K562 (cell line): Measurements from ENCODE around the gene PRR15L. TPM values are rescaled to one million over a fixed set of nuclear protein-coding genes. Genes with fewer than 3 reads are reported as not detected.

Experiments
- ATAC-seq: fragments of 200-7000 bp; cut with Tn5 transposase; 3 replicates; pipeline ENCODE4 v1.9.1; 2020; ENCODE audit warnings: moderate library complexity
- BruUV-seq: library from RNA; stranded (reverse); fragments of 400-500 nt; replicated peaks from 2 replicates; lab custom pipeline; 2021; lab: Mats Ljungman, UMichigan
- CTCF ChIA-PET: fragments of 300-600 bp; formaldehyde crosslinking; extraction: SDS; loops from one replicate; lab custom pipeline; 2021; ENCODE audit warnings: low intra/inter-chr PET ratio; lab: Yijun Ruan, JAX
- POLR2A ChIA-PET: fragments of 300-600, 350-650 bp; sonication (Branson Sonifier 250); formaldehyde crosslinking; extraction: SDS; loops from one replicate; lab custom pipeline; 2021; ENCODE audit warnings: antibody characterized with exemption, inconsistent platforms; lab: Yijun Ruan, JAX
- DNase-seq, 4 experiments: peaks; one replicate each; pipeline versions ENCODE4 v3.0.0 to v3.0.0-alpha.2; 2011 to 2018; ENCODE audit warnings: low spot score in 3 of 4, mixed read lengths in 3 of 4; ENCODE audit errors: extremely low read depth in 1 of 4
- FAIRE-seq: peaks from 2 replicates; lab custom pipeline; 2011; peaks lifted over from hg19 to GRCh38; lab: Jason Lieb, UNC
- H2AFZ ChIP-seq: 2 replicates; pipeline ENCODE4 v1.6.0; 2011; ENCODE audit warnings: low read depth, low read length, control low read depth, inconsistent platforms
- H3K27ac ChIP-seq: fragments of 200-600 bp; 3 replicates; pipeline ENCODE4 v1.8.0; 2011; ENCODE audit warnings: low read depth, mild to moderate bottlenecking, control low read depth, inconsistent platforms, low read length, moderate library complexity, mixed read lengths; ENCODE audit errors: extremely low read depth
- H3K27me3 ChIP-seq, 2 experiments: fragments of 300-600 bp in 1 of 2; 2 replicates in 1 of 2; 3 replicates in 1 of 2; pipeline versions ENCODE4 v1.6.0 to v1.8.0; 2011; ENCODE audit warnings: inconsistent platforms in 2 of 2, low read length in 2 of 2, mild to moderate bottlenecking in 1 of 2, mixed read lengths in 1 of 2, moderate library complexity in 1 of 2; ENCODE audit not compliant: control insufficient read depth in 2 of 2, insufficient read depth in 2 of 2
- H3K36me3 ChIP-seq: fragments of 300-600 bp; 3 replicates; pipeline ENCODE4 v1.8.0; 2011; ENCODE audit warnings: mild to moderate bottlenecking, low read length, inconsistent platforms; ENCODE audit not compliant: control insufficient read depth, insufficient read depth
- H3K4me1 ChIP-seq, 2 experiments: fragments of 200-600 bp in 1 of 2; replicated peaks in 1 of 2; 2 replicates in 1 of 2; 3 replicates in 1 of 2; pipeline versions ENCODE4 v1.5.1 to v1.8.0; 2011; ENCODE audit warnings: inconsistent platforms in 2 of 2, low read length in 2 of 2, mild to moderate bottlenecking in 1 of 2, mixed read lengths in 1 of 2, moderate library complexity in 1 of 2; ENCODE audit not compliant: control insufficient read depth in 2 of 2, insufficient read depth in 2 of 2
- H3K4me2 ChIP-seq: 2 replicates; pipeline ENCODE4 v1.6.1; 2011; ENCODE audit warnings: low read length, control low read depth, inconsistent platforms, mixed read lengths; ENCODE audit not compliant: insufficient read depth
- H3K4me3 ChIP-seq: fragments of 200-600 bp; sonication (generic), shearing (Covaris generic); 2 replicates; pipeline ENCODE4 v1.5.1; 2016; ENCODE audit warnings: control low read depth, inconsistent platforms
- H3K79me2 ChIP-seq: fragments of 200-600 bp; 3 replicates; pipeline ENCODE4 v1.8.0; 2011; ENCODE audit warnings: low read length, inconsistent platforms; ENCODE audit not compliant: control insufficient read depth, insufficient read depth
- H3K9ac ChIP-seq, 2 experiments: 2 replicates each; pipeline versions ENCODE4 v1.6.0 to v1.6.1; 2011; ENCODE audit warnings: low read depth in 2 of 2, low read length in 2 of 2, control low read depth in 1 of 2, inconsistent platforms in 1 of 2, mild to moderate bottlenecking in 1 of 2, mixed read lengths in 1 of 2; ENCODE audit not compliant: insufficient read depth in 1 of 2
- H3K9me1 ChIP-seq: one replicate; pipeline ENCODE4 v1.6.0; 2011; ENCODE audit warnings: inconsistent platforms, mild to moderate bottlenecking, low read length, moderate library complexity; ENCODE audit not compliant: control insufficient read depth, insufficient read depth
- H3K9me3 ChIP-seq: replicated peaks from 2 replicates; pipeline ENCODE4 v1.5.1; 2011; ENCODE audit warnings: low read depth, low read length, inconsistent platforms; ENCODE audit not compliant: control insufficient read depth, insufficient read depth
- H4K20me1 ChIP-seq: replicated peaks from 2 replicates; pipeline ENCODE4 v1.6.1; 2011; ENCODE audit warnings: low read length, inconsistent platforms, mixed read lengths; ENCODE audit not compliant: control insufficient read depth, insufficient read depth
- AFF1 ChIP-seq, 2 experiments: fragments of 450-650 bp; IDR thresholded peaks; 2 replicates each; pipeline ENCODE4 v1.6.1; 2018; ENCODE audit warnings: mild to moderate bottlenecking in 2 of 2, low read depth in 1 of 2; ENCODE audit not compliant: partially characterized antibody in 2 of 2
- ASH1L ChIP-seq: fragments of 450-650 bp; IDR thresholded peaks from 2 replicates; pipeline ENCODE4 v1.6.1; 2018; ENCODE audit warnings: borderline replicate concordance, mild to moderate bottlenecking, low read depth; ENCODE audit not compliant: partially characterized antibody
- CBX2 ChIP-seq: fragments of 200-600 bp; sonication (generic); IDR thresholded peaks from one replicate; pipeline ENCODE4 v1.6.1; 2012; ENCODE audit warnings: mild to moderate bottlenecking, low read length, inconsistent platforms; ENCODE audit not compliant: insufficient read depth, poor library complexity, severe bottlenecking
- CHD2 ChIP-seq: IDR thresholded peaks from 2 replicates; pipeline ENCODE4 v1.6.1; 2011; ENCODE audit warnings: low read depth, low read length
- CREB1 ChIP-seq, 2 experiments: sonication (generic) in 1 of 2; formaldehyde crosslinking in 1 of 2; IDR thresholded peaks; 2 replicates each; pipeline versions ENCODE4 v1.6.1 to v1.8.0; 2012 to 2022; ENCODE audit warnings: inconsistent platforms in 1 of 2, mild to moderate bottlenecking in 1 of 2, missing genetic modification reagents in 1 of 2, moderate library complexity in 1 of 2
- GABPA ChIP-seq: fragments of 200-800 bp; sonication (Bioruptor generic); conservative IDR thresholded peaks from 2 replicates; pipeline ENCODE4 v1.6.1; 2016; ENCODE audit warnings: low read depth, missing genetic modification characterization, missing compliant biosample characterization
- GATAD2A ChIP-seq: fragments of 450-650 bp; IDR thresholded peaks from 2 replicates; pipeline ENCODE4 v1.6.1; 2017
- GTF2E2 ChIP-seq: fragments of 200-800 bp; sonication (Bioruptor generic); IDR thresholded peaks from 2 replicates; pipeline ENCODE4 v1.6.1; 2016; ENCODE audit warnings: missing genetic modification characterization, missing compliant biosample characterization
- HNRNPUL1 ChIP-seq: fragments of 200-400 bp; formaldehyde crosslinking; IDR thresholded peaks from 2 replicates; pipeline ENCODE4 v1.6.1; 2017; ENCODE audit warnings: low read length
- L3MBTL2 ChIP-seq: fragments of 450-650 bp; IDR thresholded peaks from 2 replicates; pipeline ENCODE4 v1.6.1; 2016; ENCODE audit warnings: mild to moderate bottlenecking, moderate library complexity
- NCOR1 ChIP-seq: fragments of 450-650 bp; IDR thresholded peaks from 2 replicates; pipeline ENCODE4 v1.6.1; 2016; ENCODE audit warnings: mild to moderate bottlenecking, moderate library complexity
- PCBP1 ChIP-seq: fragments of 200-400 bp; formaldehyde crosslinking; IDR thresholded peaks from 2 replicates; pipeline ENCODE4 v1.6.1; 2018; ENCODE audit warnings: mild to moderate bottlenecking, low read depth, low read length; ENCODE audit not compliant: poor library complexity, severe bottlenecking
- PRMT5 ChIP-seq: sonication (generic); formaldehyde crosslinking; IDR thresholded peaks from 2 replicates; pipeline ENCODE4 v1.5.0; 2020; ENCODE audit warnings: missing genetic modification reagents
- SP1 ChIP-seq: sonication (generic); formaldehyde crosslinking; IDR thresholded peaks from 2 replicates; pipeline ENCODE4 v1.8.1; 2022; ENCODE audit warnings: mild to moderate bottlenecking, missing genetic modification reagents
- TEAD1 ChIP-seq, 2 experiments: fragments of 450-650 bp in 1 of 2; sonication (generic) in 1 of 2; formaldehyde crosslinking; IDR thresholded peaks; 2 replicates each; pipeline versions ENCODE4 v1.4.0 to v1.8.0; 2020 to 2022; ENCODE audit warnings: mild to moderate bottlenecking in 2 of 2, missing genetic modification reagents in 1 of 2
- ZNF395 ChIP-seq: fragments of 200-800 bp; sonication (Bioruptor generic); IDR thresholded peaks from 2 replicates; pipeline ENCODE4 v1.6.1; 2017; ENCODE audit warnings: missing genetic modification characterization, missing compliant biosample characterization
- WGBS: fragments of 100-300 bp; shearing (Covaris generic); methylation state at CpG from one replicate; pipeline ENCODE4 v1.1.6; 2016; ENCODE audit warnings: low coverage, mixed read lengths; ENCODE audit not compliant: insufficient coverage; ENCODE audit errors: missing lambda C conversion rate; 5-methylcytosine and 5-hydroxymethylcytosine counted together
- in situ Hi-C: fragments of 300-500 bp; cut with MboI; formaldehyde crosslinking; loops from 4 replicates; pipeline ENCODE4 v1.15.0; 2018; ENCODE audit warnings: inconsistent platforms, mixed read lengths
- intact Hi-C: fragments of 100-400 bp; cut with micrococcal nuclease; formaldehyde crosslinking; loops from 2 replicates; pipeline ENCODE4 v1.14.2; 2022
- polyA plus RNA-seq, 8 experiments: library from polyadenylated mRNA; depleted of rRNA in 4 of 8; stranded (reverse) in 5 of 8; unstranded in 3 of 8; fragments of >200 nt; fragmentation: Nextera tagmentation in 2 of 8; fragmentation: Illumina TruSeq in 1 of 8; extraction: Ambion mirVana in 2 of 8; extraction: Trizol in 1 of 8; gene quantifications; 2 replicates each; pipeline versions ENCODE4 v1.2.1 to v1.2.3, GENCODE V29; 2011 to 2014; ENCODE audit warnings: inconsistent platforms in 1 of 8, missing spikeins in 1 of 8
- total RNA-seq, 7 experiments: library from RNA; depleted of rRNA in 6 of 7; stranded (reverse); fragments of >200 nt in 6 of 7; fragmentation: Illumina TruSeq in 2 of 7; extraction: Trizol in 2 of 7; gene quantifications; 2 replicates each; pipeline versions ENCODE4 v1.2.1 to v1.2.3, GENCODE V29; 2011 to 2021; ENCODE audit warnings: low replicate concordance in 1 of 7

PRR15L gene
- total and polyA plus RNA-seq, 9 of the 15 experiments (the other 6 are each of a cell fraction or from before 2014, with no cell fraction given), result 0.03 TPM; not detected in 8

- Histone ChIP-seq H3K79me2 (no peaks in the 10 kb centered on the region), H3K4me1 (peaks cover 41 to 50% of the 10 kb centered on the region in 2 experiments), H3K4me2 (peak overlapping the region; percentile 47; the same call in 1 of the 2 replicates), H3K9me3 (no peaks in the 10 kb centered on the region), H3K27me3 (no peaks in the 10 kb centered on the region), H3K9ac (peak overlapping the region in 1 of 2 experiments; percentile 82; a peak in 2 of 4 replicates), H4K20me1 (peaks cover 12% of the 10 kb centered on the region; the same call in 1 of the 2 replicates), H3K27ac (no peak overlapping the region; the same call in 2 of the 3 replicates), H3K9me1 (peaks cover 4% of the 10 kb centered on the region), H2AFZ (no peak overlapping the region), H3K4me3 (no peak overlapping the region), H3K36me3 (peaks cover 65% of the 10 kb centered on the region)
- ATAC-seq (peak; percentile 56), FAIRE-seq (peak; percentile 52), DNase-seq (peak in 1 of 4 experiments; percentile 51)
- WGBS, result 37% methylated on average over 8 of the region's 9 CpGs
- ChIA-PET POLR2A (interaction anchor here (0.6 to 2.9 kb wide), 11 partner anchors 12 to 132 kb away, joined by 3 to 8 read pairs (median 4); partner anchors contain the start of genes CDK5RAP3 and SP6), CTCF (interaction anchor here (0.7 kb wide), 1 partner anchor 26 kb away, joined by 4 read pairs; no protein-coding TSS in a partner anchor)
- BruUV-seq, result no TSS peak
- intact Hi-C loops (no loop called here), in situ Hi-C loops (loop anchor here (5.0 kb wide), 1 partner anchor 34 kb away; no protein-coding TSS in a partner anchor)
- TF ChIP-seq PRMT5, result no peak
- TF ChIP-seq HNRNPUL1, result 0 out of 2 replicates have a peak, but pooled peaks have one; percentile 46
- no peak for TF ChIP-seq TEAD1 (CRISPR knock-in tag; IDR thresholded peaks at IDR 0.05)
- TF ChIP-seq CHD2, result no peak
- no peak for TF ChIP-seq SP1
- no peak for TF ChIP-seq AFF1 (IDR thresholded peaks at IDR 0.05; ENCODE audit: low read depth in 1 of 2, partially characterized antibody in 2 of 2)
- TF ChIP-seq GABPA (tag), result no peak
- TF ChIP-seq PCBP1, result no peak
- TF ChIP-seq CBX2, result no peak
- TF ChIP-seq ZNF395 (CRISPR knock-in tag), result no peak; the same call in 1 of the 2 replicates
- TF ChIP-seq GTF2E2 (tag), result 0 out of 2 replicates have a peak, but pooled peaks have one; percentile 63
- no peak; the same call in 1 of the 2 replicates for TF ChIP-seq GATAD2A
- no peak for TF ChIP-seq L3MBTL2
- no peak for TF ChIP-seq CREB1 (IDR thresholded peaks at IDR 0.05)
- no peak for TF ChIP-seq CREB1 (CRISPR knock-in tag; IDR thresholded peaks at IDR 0.05)
- no peak for TF ChIP-seq NCOR1
- TF ChIP-seq ASH1L, result no peak
Observed at GRCh38 chr17:47982645-47983390, 25.1 kb upstream of the PRR15L start.
